ENCODE data around the gene CLK4. TPM values are rescaled to one million over a fixed set of nuclear protein-coding genes. Genes with fewer than 3 reads are reported as not detected.

The CLK4 gene
- total RNA-seq, 4 donors from 2014 or later: 33.5 to 59.0 (median 41.5) TPM

GRCh38 chr5:178605788-178606187, 21.1 kb downstream of the CLK4 start:
- peaks cover 0 to 92% (median 2%) of the 10 kb centered on the region in 3 donors for H3K36me3 ChIP-seq
- H3K9me3 ChIP-seq: no peaks in the 10 kb centered on the region
- no peaks in the 10 kb centered on the region for H3K27me3 ChIP-seq
- H3K4me1 ChIP-seq: no peaks in the 10 kb centered on the region
- TF ChIP-seq CTCF (IDR thresholded peaks at IDR 0.05) (no peak), POLR2A (IDR thresholded peaks at IDR 0.05) (no peak)
- no peak for DNase-seq
- H3K4me3 ChIP-seq: no peak overlapping the region
- H3K27ac ChIP-seq: no peak overlapping the region

GRCh38 chr5:178602752-178603151, 24.1 kb downstream of the CLK4 start:
- H3K9me3 ChIP-seq: no peaks in the 10 kb centered on the region
- H3K27ac ChIP-seq: peak overlapping the region in 1 of 4 donors; percentile 40
- peaks cover 0 to 65% (median 2%) of the 10 kb centered on the region in 3 donors for H3K36me3 ChIP-seq
- no peaks in the 10 kb centered on the region for H3K4me1 ChIP-seq
- no peak for DNase-seq
- TF ChIP-seq POLR2A (IDR thresholded peaks at IDR 0.05): no peak
- no peak overlapping the region for H3K4me3 ChIP-seq
- H3K27me3 ChIP-seq: no peaks in the 10 kb centered on the region

- H3K36me3 ChIP-seq: peaks cover 0 to 9% (median 0%) of the 10 kb centered on the region in 3 donors
- no peaks in the 10 kb centered on the region for H3K4me1 ChIP-seq
- H3K27ac ChIP-seq: no peak overlapping the region
- H3K27me3 ChIP-seq: no peaks in the 10 kb centered on the region
- peaks cover 0 to 10% (median 3%) of the 10 kb centered on the region in 4 donors for H3K9me3 ChIP-seq
- no peak for DNase-seq
- TF ChIP-seq CTCF (IDR thresholded peaks at IDR 0.05) (no peak), POLR2A (IDR thresholded peaks at IDR 0.05) (no peak)
- no peak overlapping the region for H3K4me3 ChIP-seq
These were observed 31.1 kb downstream of the CLK4 start for GRCh38 chr5:178595750-178596149.

GRCh38 chr5:178595150-178595549, 31.7 kb downstream of the CLK4 start:
- Histone ChIP-seq H3K4me1 (peaks cover 0 to 6% (median 0%) of the 10 kb centered on the region in 4 donors), H3K9me3 (peaks cover 0 to 10% (median 3%) of the 10 kb centered on the region in 4 donors), H3K4me3 (no peak overlapping the region), H3K27ac (no peak overlapping the region), H3K27me3 (peaks cover 0 to under 1% of the 10 kb centered on the region in 2 donors), H3K36me3 (peaks cover 0 to 8% (median 0%) of the 10 kb centered on the region in 3 donors)
- TF ChIP-seq POLR2A (IDR thresholded peaks at IDR 0.05) (no peak), CTCF (IDR thresholded peaks at IDR 0.05) (no peak)
- DNase-seq: no peak

GRCh38 chr5:178590924-178591423, 35.9 kb downstream of the CLK4 start:
- H3K27me3 ChIP-seq: peaks cover 0 to 6% of the 10 kb centered on the region in 2 donors
- TF ChIP-seq CTCF (IDR thresholded peaks at IDR 0.05) (no peak), POLR2A (IDR thresholded peaks at IDR 0.05) (no peak)
- no peak for DNase-seq
- no peaks in the 10 kb centered on the region for H3K36me3 ChIP-seq
- peak overlapping the region in 1 of 4 donors; percentile 52 for H3K4me3 ChIP-seq
- H3K27ac ChIP-seq: no peak overlapping the region
- peaks cover 0 to 10% (median 3%) of the 10 kb centered on the region in 4 donors for H3K9me3 ChIP-seq
- H3K4me1 ChIP-seq: peaks cover 0 to 15% (median 4%) of the 10 kb centered on the region in 4 donors

- H3K9me3 ChIP-seq: peaks cover 0 to 9% (median 2%) of the 10 kb centered on the region in 4 donors
- peak within 1 kb of the TSS in 2 of 4 donors; percentile 19 to 46 for H3K27ac ChIP-seq
- peaks cover 0 to 15% (median 4%) of the 10 kb centered on the region in 4 donors for H3K4me1 ChIP-seq
- H3K36me3 ChIP-seq: no peaks in the 10 kb centered on the region
- H3K27me3 ChIP-seq: peaks cover 0 to 6% of the 10 kb centered on the region in 2 donors
- peak in 1 of 3 donors; percentile 57 for DNase-seq
- peak within 1 kb of the TSS; percentile 16 to 52 (median 48) for H3K4me3 ChIP-seq
- TF ChIP-seq POLR2A (IDR thresholded peaks at IDR 0.05) (no peak), CTCF (IDR thresholded peaks at IDR 0.05) (peak in 3 of 6 experiments; percentile 24 to 39 (median 29))
These were observed 36.5 kb downstream of the CLK4 start, which contains the start of gene COL23A1 for GRCh38 chr5:178590141-178590923. Gene COL23A1, minus strand, starts transcription at chr5:178590393.
